Panc1 (cell line): Measurements from ENCODE around the gene FAM168B. TPM values are rescaled to one million over a fixed set of nuclear protein-coding genes. Genes with fewer than 3 reads are reported as not detected.

Experiments used
- ATAC-seq: fragments of 200-7000 bp; cut with Tn5 transposase; 2 replicates; pipeline ENCODE4 v1.9.1; 2020; ENCODE audit warnings: mild to moderate bottlenecking, moderate library complexity
- BruUV-seq: library from RNA; stranded (reverse); fragments of 400-500 nt; replicated peaks from 2 replicates; lab custom pipeline; 2021; lab: Mats Ljungman, UMichigan
- CTCF ChIA-PET: fragments of 300-600 bp; sonication (Branson Sonifier 250); formaldehyde crosslinking; loops from one replicate; lab custom pipeline; 2022; ENCODE audit warnings: antibody characterized with exemption; lab: Charles Lee
- POLR2A ChIA-PET: fragments of 300-600 bp; sonication (Branson Sonifier 250); formaldehyde crosslinking; loops from one replicate; lab custom pipeline; 2022; ENCODE audit warnings: antibody characterized with exemption; lab: Charles Lee
- DNase-seq: peaks from one replicate; pipeline ENCODE4 v3.0.0-alpha.2; 2010; ENCODE audit warnings: low read depth, low spot score
- H3K27ac ChIP-seq: 2 replicates; pipeline ENCODE4 v1.5.1; 2011; ENCODE audit warnings: mild to moderate bottlenecking, low read length, inconsistent platforms
- H3K27me3 ChIP-seq: fragments of 200-500 bp; sonication (Bioruptor generic); 2 replicates; pipeline ENCODE4 v1.6.0; 2014; ENCODE audit warnings: low read length, inconsistent platforms; ENCODE audit not compliant: control insufficient read depth, insufficient read depth
- H3K36me3 ChIP-seq: fragments of 200-500 bp; sonication (Bioruptor generic); 2 replicates; pipeline ENCODE4 v1.5.1; 2014; ENCODE audit warnings: inconsistent platforms, mild to moderate bottlenecking, low read length, moderate library complexity; ENCODE audit not compliant: control insufficient read depth, insufficient read depth
- H3K4me1 ChIP-seq: 2 replicates; pipeline ENCODE4 v1.5.1; 2011; ENCODE audit warnings: inconsistent platforms, mild to moderate bottlenecking, low read length, moderate library complexity; ENCODE audit not compliant: control insufficient read depth, insufficient read depth
- H3K4me3 ChIP-seq, 2 experiments: 2 replicates each; pipeline ENCODE4 v1.5.1; 2011 to 2012; ENCODE audit warnings: low read depth in 2 of 2, low read length in 2 of 2, mild to moderate bottlenecking in 2 of 2, inconsistent platforms in 1 of 2, moderate library complexity in 1 of 2
- H3K9me3 ChIP-seq: fragments of 200-500 bp; sonication (Bioruptor generic); 2 replicates; pipeline ENCODE4 v1.5.1; 2014; ENCODE audit warnings: low read depth, mild to moderate bottlenecking, inconsistent platforms, low read length, moderate library complexity; ENCODE audit not compliant: control insufficient read depth, insufficient read depth
- CTCF ChIP-seq: fragments of 450-650 bp; IDR thresholded peaks from 2 replicates; pipeline ENCODE4 v1.5.1; 2017; ENCODE audit warnings: mild to moderate bottlenecking
- POLR2AphosphoS5 ChIP-seq: IDR thresholded peaks from 2 replicates; pipeline ENCODE4 v1.6.1; 2012; ENCODE audit warnings: mild to moderate bottlenecking, low read depth, low read length, moderate library complexity
- REST ChIP-seq, 2 experiments: IDR thresholded peaks; 2 replicates each; pipeline ENCODE4 v1.6.1; 2011 to 2012; ENCODE audit warnings: low read depth in 2 of 2, control low read depth in 1 of 2, low read length in 1 of 2, mild to moderate bottlenecking in 1 of 2, moderate library complexity in 1 of 2; ENCODE audit not compliant: insufficient read depth in 1 of 2
- SIN3A ChIP-seq: IDR thresholded peaks from 2 replicates; pipeline ENCODE4 v1.6.1; 2012; ENCODE audit warnings: low read depth, mild to moderate bottlenecking, low read length, moderate library complexity, borderline replicate concordance; ENCODE audit not compliant: insufficient read depth
- TCF7L2 ChIP-seq: IDR thresholded peaks from 2 replicates; pipeline ENCODE4 v1.6.1; 2011; ENCODE audit warnings: mild to moderate bottlenecking, low read depth, low read length, inconsistent platforms
- in situ Hi-C: cut with HindIII; loops from 2 replicates; pipeline ENCODE4 v1.10.0; 2016; ENCODE audit warnings: low sequenced_read_pairs, low pct_unique_long_range_greater_than_20kb
- intact Hi-C: fragments of 100-400 bp; cut with micrococcal nuclease; formaldehyde crosslinking; loops from one replicate; pipeline ENCODE4 v1.10.0; 2022; ENCODE audit not compliant: unreplicated experiment
- total RNA-seq: library from RNA; stranded (reverse); gene quantifications from one replicate; pipeline ENCODE4 v1.2.1, GENCODE V29; 2021; ENCODE audit not compliant: unreplicated experiment

The FAM168B gene
- total RNA-seq, 1 experiment from 2014 or later = 137 TPM

- no peaks in the 10 kb centered on the region for H3K9me3 ChIP-seq
- DNase-seq (no peak), ATAC-seq (no peak)
- H3K4me3 ChIP-seq = no peak overlapping the region
- no peaks in the 10 kb centered on the region for H3K27me3 ChIP-seq
- TF ChIP-seq REST (IDR thresholded peaks at IDR 0.05; ENCODE audit: insufficient read depth in 1 of 2, low read depth in 2 of 2, low read length in 1 of 2) = no peak
- TF ChIP-seq POLR2AphosphoS5 = no peak
- no peak for TF ChIP-seq TCF7L2
- no peak for TF ChIP-seq SIN3A
- TF ChIP-seq CTCF = no peak
- intact Hi-C loops (no loop called here), in situ Hi-C loops (no loop called here)
- ChIA-PET POLR2A (no interaction called here), CTCF (no interaction called here)
- no peaks in the 10 kb centered on the region for H3K36me3 ChIP-seq
- no peak overlapping the region for H3K27ac ChIP-seq
- no peaks in the 10 kb centered on the region for H3K4me1 ChIP-seq
- BruUV-seq = no TSS peak
These were observed 51.0 kb downstream of the FAM168B start for GRCh38 chr2:131042148-131042775.

- H3K4me3 ChIP-seq = no peak overlapping the region
- in situ Hi-C loops (no loop called here), intact Hi-C loops (no loop called here)
- CTCF ChIA-PET = no interaction called here
- H3K4me1 ChIP-seq = no peaks in the 10 kb centered on the region
- TF ChIP-seq SIN3A = no peak
- TF ChIP-seq TCF7L2 = no peak
- TF ChIP-seq CTCF = no peak
- TF ChIP-seq POLR2AphosphoS5 = no peak
- TF ChIP-seq REST (IDR thresholded peaks at IDR 0.05; ENCODE audit: insufficient read depth in 1 of 2, low read depth in 2 of 2, low read length in 1 of 2) = no peak
- no peak overlapping the region for H3K27ac ChIP-seq
- no peak for ATAC-seq
- no peaks in the 10 kb centered on the region for H3K9me3 ChIP-seq
- no peaks in the 10 kb centered on the region for H3K27me3 ChIP-seq
- BruUV-seq = no TSS peak
- DNase-seq = no peak
- POLR2A ChIA-PET = interaction anchor here (0.6 kb wide), 1 partner anchor 12 kb away, joined by 11 read pairs; no protein-coding TSS in a partner anchor
- H3K36me3 ChIP-seq = no peaks in the 10 kb centered on the region
These were observed 51.7 kb downstream of the FAM168B start for GRCh38 chr2:131041402-131042147.
